Calu3 (cell line): Measurements from ENCODE around the gene PRSS23. TPM values are rescaled to one million over a fixed set of nuclear protein-coding genes. Genes with fewer than 3 reads are reported as not detected.

ENCODE experiments used
- BruUV-seq: library from RNA; stranded (reverse); fragments of 400-500 nt; replicated peaks from 2 replicates; lab custom pipeline; 2021; lab: Mats Ljungman, UMichigan
- CTCF ChIA-PET: fragments of 300-600 bp; sonication (Branson Sonifier 250); formaldehyde crosslinking; loops from one replicate; lab custom pipeline; 2022; ENCODE audit warnings: antibody characterized with exemption; lab: Charles Lee
- DNase-seq: peaks from one replicate; pipeline ENCODE4 v3.0.0; 2022
- H3K27ac Mint-ChIP-seq: one replicate; pipeline ENCODE4 v1.8.0; 2022; ENCODE audit warnings: mixed read lengths; ENCODE audit not compliant: unreplicated experiment
- H3K27me3 Mint-ChIP-seq: one replicate; pipeline ENCODE4 v1.8.0; 2022; ENCODE audit warnings: mixed read lengths; ENCODE audit not compliant: unreplicated experiment
- H3K36me3 Mint-ChIP-seq: one replicate; pipeline ENCODE4 v1.8.0; 2022; ENCODE audit warnings: mild to moderate bottlenecking, moderate library complexity, mixed read lengths; ENCODE audit not compliant: insufficient read depth, unreplicated experiment
- H3K4me1 Mint-ChIP-seq: one replicate; pipeline ENCODE4 v1.8.0; 2022; ENCODE audit warnings: mild to moderate bottlenecking, low read depth, mixed read lengths; ENCODE audit not compliant: unreplicated experiment
- H3K4me3 Mint-ChIP-seq: one replicate; pipeline ENCODE4 v1.8.0; 2022; ENCODE audit warnings: mild to moderate bottlenecking, low read depth, moderate library complexity, mixed read lengths; ENCODE audit not compliant: unreplicated experiment
- H3K9me3 Mint-ChIP-seq: one replicate; pipeline ENCODE4 v1.8.0; 2022; ENCODE audit warnings: low read depth, mixed read lengths; ENCODE audit not compliant: unreplicated experiment
- intact Hi-C: fragments of 100-400 bp; cut with micrococcal nuclease; formaldehyde crosslinking; loops from one replicate; pipeline ENCODE4 v1.10.0; 2022; ENCODE audit not compliant: unreplicated experiment
- total RNA-seq: library from RNA; stranded (reverse); gene quantifications from 2 replicates; pipeline ENCODE4 v1.2.3, GENCODE V29; 2022
- TF ChIP-seq, protein P1 (sequence below): fragments of 200-600 bp; IDR thresholded peaks from one replicate; pipeline ENCODE4 v1.8.0; 2022; ENCODE audit warnings: antibody characterized with exemption; ENCODE audit not compliant: unreplicated experiment

Gene PRSS23
- total RNA-seq, 1 experiment from 2014 or later = 13.9 TPM

DNA sequence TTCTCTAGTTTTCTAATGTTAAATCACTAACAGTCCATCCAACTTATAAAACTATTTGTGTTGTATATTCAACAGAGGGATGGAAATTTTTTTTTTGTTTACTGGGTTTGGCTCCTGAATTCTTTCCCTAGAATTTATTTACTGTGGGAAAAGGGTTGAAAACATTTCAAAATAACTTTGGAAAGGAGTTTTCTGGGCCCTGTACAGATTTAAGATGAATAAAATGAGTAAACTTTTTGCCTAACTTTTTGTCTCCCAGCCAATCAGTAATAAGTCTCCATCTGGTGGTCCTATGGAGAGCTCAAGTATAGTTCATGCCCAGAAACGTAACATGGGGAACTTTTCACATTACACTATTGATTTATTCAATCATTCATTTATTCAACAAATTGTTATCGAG is 16.7 kb upstream of the PRSS23 start:
- no peak overlapping the region for H3K27ac Mint-ChIP-seq
- CTCF ChIA-PET = interaction anchor here (1.0 kb wide), 1 partner anchor 11 kb away, joined by 3 read pairs; no protein-coding TSS in a partner anchor
- DNase-seq = no peak
- no peaks in the 10 kb centered on the region for H3K9me3 Mint-ChIP-seq
- H3K4me3 Mint-ChIP-seq = no peak overlapping the region
- no peaks in the 10 kb centered on the region for H3K27me3 Mint-ChIP-seq
- intact Hi-C loops = no loop called here
- H3K4me1 Mint-ChIP-seq = peaks cover 12% of the 10 kb centered on the region
- no peaks in the 10 kb centered on the region for H3K36me3 Mint-ChIP-seq
- BruUV-seq = no TSS peak
- TF ChIP-seq, protein P1, sequence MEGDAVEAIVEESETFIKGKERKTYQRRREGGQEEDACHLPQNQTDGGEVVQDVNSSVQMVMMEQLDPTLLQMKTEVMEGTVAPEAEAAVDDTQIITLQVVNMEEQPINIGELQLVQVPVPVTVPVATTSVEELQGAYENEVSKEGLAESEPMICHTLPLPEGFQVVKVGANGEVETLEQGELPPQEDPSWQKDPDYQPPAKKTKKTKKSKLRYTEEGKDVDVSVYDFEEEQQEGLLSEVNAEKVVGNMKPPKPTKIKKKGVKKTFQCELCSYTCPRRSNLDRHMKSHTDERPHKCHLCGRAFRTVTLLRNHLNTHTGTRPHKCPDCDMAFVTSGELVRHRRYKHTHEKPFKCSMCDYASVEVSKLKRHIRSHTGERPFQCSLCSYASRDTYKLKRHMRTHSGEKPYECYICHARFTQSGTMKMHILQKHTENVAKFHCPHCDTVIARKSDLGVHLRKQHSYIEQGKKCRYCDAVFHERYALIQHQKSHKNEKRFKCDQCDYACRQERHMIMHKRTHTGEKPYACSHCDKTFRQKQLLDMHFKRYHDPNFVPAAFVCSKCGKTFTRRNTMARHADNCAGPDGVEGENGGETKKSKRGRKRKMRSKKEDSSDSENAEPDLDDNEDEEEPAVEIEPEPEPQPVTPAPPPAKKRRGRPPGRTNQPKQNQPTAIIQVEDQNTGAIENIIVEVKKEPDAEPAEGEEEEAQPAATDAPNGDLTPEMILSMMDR = no peak

DNA sequence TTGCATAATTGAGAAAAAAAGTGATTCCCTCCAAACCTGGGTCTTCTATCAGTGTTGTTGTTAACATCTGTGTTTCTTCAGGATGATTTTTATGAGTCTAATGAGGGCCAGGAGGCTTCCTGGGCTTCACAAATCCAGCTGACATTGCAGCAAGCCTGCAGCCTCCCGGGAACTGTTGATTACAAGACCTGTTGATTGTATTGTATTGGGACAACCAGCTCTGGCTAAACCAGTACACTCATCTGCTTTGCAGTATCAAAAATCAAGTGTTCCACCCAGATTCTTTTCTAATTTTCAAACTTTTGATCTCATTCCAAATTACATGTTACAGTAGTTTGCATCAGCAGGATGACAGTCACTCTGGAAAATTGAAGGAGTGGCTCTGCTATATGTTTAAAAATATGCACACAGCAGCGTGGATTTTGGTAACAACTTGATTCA is 16.1 kb upstream of the PRSS23 start:
- H3K27ac Mint-ChIP-seq = no peak overlapping the region
- DNase-seq = no peak
- intact Hi-C loops = no loop called here

DNA sequence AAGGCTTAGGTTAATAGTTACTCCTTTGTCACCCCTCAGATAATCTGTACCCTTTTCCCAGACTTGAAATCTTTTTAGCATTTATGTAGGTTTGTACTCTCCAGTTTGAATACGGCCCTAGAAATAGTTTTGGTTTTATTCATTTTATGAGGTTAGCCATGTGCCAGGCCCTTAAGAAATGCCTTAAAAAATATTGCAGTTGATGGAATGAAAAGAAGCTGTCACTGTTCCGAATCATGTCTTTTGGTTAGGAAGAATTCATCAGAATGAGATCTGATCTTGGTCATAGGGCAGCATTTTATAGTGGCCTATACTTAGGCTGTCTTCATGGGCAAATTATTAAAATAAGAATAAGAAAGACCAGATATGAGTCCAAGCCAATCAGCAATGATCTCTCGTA is 14.8 kb upstream of the PRSS23 start:
- Mint-ChIP-seq H3K9me3 (no peaks in the 10 kb centered on the region), H3K27me3 (no peaks in the 10 kb centered on the region), H3K27ac (no peak overlapping the region), H3K36me3 (no peaks in the 10 kb centered on the region), H3K4me3 (no peak overlapping the region), H3K4me1 (peaks cover 12% of the 10 kb centered on the region)
- TF ChIP-seq, protein P1 = no peak
- intact Hi-C loops = no loop called here
- BruUV-seq = no TSS peak
- CTCF ChIA-PET = no interaction called here
- DNase-seq = no peak

More for the DNA sequence above, 16.1 kb upstream of the PRSS23 start:
- Mint-ChIP-seq H3K4me3 (no peak overlapping the region), H3K27me3 (no peaks in the 10 kb centered on the region), H3K36me3 (no peaks in the 10 kb centered on the region), H3K9me3 (no peaks in the 10 kb centered on the region), H3K4me1 (peaks cover 12% of the 10 kb centered on the region)
- CTCF ChIA-PET = interaction anchor here (0.6 to 1.0 kb wide), 2 partner anchors 12 to 257 kb away, joined by 3 read pairs; no protein-coding TSS in a partner anchor
- TF ChIP-seq, protein P1 = no peak
- no TSS peak for BruUV-seq

DNA sequence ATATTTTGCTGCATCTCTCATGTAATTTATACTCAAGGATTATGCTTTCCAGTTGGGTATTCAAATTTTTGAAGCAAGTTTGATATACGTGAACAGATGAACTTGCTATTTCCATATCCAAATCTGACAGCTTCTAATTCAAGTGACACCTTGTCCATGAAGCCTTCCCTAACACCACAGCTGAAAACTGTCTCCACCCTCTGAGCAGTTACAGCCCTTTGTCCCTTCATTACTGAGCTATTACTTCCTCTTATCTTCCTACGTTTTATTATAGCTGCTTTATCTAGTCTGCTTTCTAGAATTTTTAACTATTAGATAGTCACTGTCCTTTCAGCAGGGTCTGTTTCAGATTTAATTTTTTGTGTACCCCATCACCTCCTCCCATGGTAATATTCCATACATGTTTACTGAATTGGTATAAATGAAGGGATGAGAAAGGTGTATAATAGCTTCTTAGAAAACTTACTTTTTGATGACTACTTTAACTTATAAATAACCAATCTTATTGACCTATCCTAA is 13.3 kb upstream of the PRSS23 start:
- no TSS peak for BruUV-seq

More for the DNA sequence above, 13.3 kb upstream of the PRSS23 start:
- CTCF ChIA-PET = no interaction called here
- Mint-ChIP-seq H3K27ac (no peak overlapping the region), H3K4me1 (peaks cover 12% of the 10 kb centered on the region), H3K27me3 (no peaks in the 10 kb centered on the region), H3K36me3 (no peaks in the 10 kb centered on the region), H3K4me3 (no peak overlapping the region), H3K9me3 (no peaks in the 10 kb centered on the region)
- intact Hi-C loops = no loop called here
- no peak for DNase-seq
- TF ChIP-seq, protein P1 = no peak
